WTC11 (cell line): ENCODE results near the gene LYST.

Source experiments
- AFF4 ChIP-seq: sonication (generic); formaldehyde crosslinking; IDR thresholded peaks from 2 replicates; pipeline ENCODE4 v1.8.1; 2023; ENCODE audit warnings: mild to moderate bottlenecking, missing genetic modification reagents, borderline replicate concordance
- ATF1 ChIP-seq: sonication (generic); formaldehyde crosslinking; IDR thresholded peaks from 2 replicates; pipeline ENCODE4 v1.8.1; 2023; ENCODE audit warnings: mild to moderate bottlenecking, moderate library complexity, missing genetic modification reagents
- ATF6 ChIP-seq: sonication (generic); formaldehyde crosslinking; IDR thresholded peaks from 2 replicates; pipeline ENCODE4 v1.8.1; 2023; ENCODE audit warnings: mild to moderate bottlenecking, missing genetic modification reagents
- CTCF ChIP-seq: fragments of 200-600 bp; IDR thresholded peaks from 2 replicates; pipeline ENCODE4 v1.8.0; 2022; ENCODE audit warnings: antibody characterized with exemption
- FOXJ3 ChIP-seq: sonication (generic); formaldehyde crosslinking; IDR thresholded peaks from 2 replicates; pipeline ENCODE4 v1.9.0; 2021; ENCODE audit warnings: missing genetic modification reagents, mild to moderate bottlenecking, borderline replicate concordance
- FOXK1 ChIP-seq: sonication (generic); formaldehyde crosslinking; IDR thresholded peaks from 2 replicates; pipeline ENCODE4 v1.8.0; 2022; ENCODE audit warnings: mild to moderate bottlenecking, moderate library complexity, missing genetic modification reagents
- FOXP1 ChIP-seq: sonication (generic); formaldehyde crosslinking; IDR thresholded peaks from 2 replicates; pipeline ENCODE4 v1.8.0; 2022; ENCODE audit warnings: missing genetic modification reagents, mild to moderate bottlenecking, moderate library complexity, borderline replicate concordance
- ZBTB21 ChIP-seq: sonication (generic); formaldehyde crosslinking; IDR thresholded peaks from 2 replicates; pipeline ENCODE4 v1.8.1; 2023; ENCODE audit warnings: mild to moderate bottlenecking, missing genetic modification reagents, borderline replicate concordance
- ZBTB43 ChIP-seq: sonication (generic); formaldehyde crosslinking; IDR thresholded peaks from 2 replicates; pipeline ENCODE4 v1.8.1; 2023; ENCODE audit warnings: mild to moderate bottlenecking, missing genetic modification reagents
- ZNF416 ChIP-seq: fragments of 250-450 bp; sonication (Bioruptor Pico); IDR thresholded peaks from 2 replicates; pipeline ENCODE4 v1.9.0; 2021; ENCODE audit warnings: mild to moderate bottlenecking, inconsistent platforms

GRCh38 chr1:235625340-235625739 is 241.4 kb downstream of the LYST start:
- TF ChIP-seq ZNF416 (CRISPR knock-in tag) (no peak), CTCF (no peak), FOXK1 (CRISPR knock-in tag) (no peak), AFF4 (no peak), ZBTB21 (CRISPR knock-in tag) (no peak), ATF1 (CRISPR knock-in tag) (no peak), ZBTB43 (CRISPR knock-in tag) (no peak), FOXJ3 (no peak), ATF6 (CRISPR knock-in tag) (no peak), FOXP1 (no peak)
